Astrocyte of the cerebellum (primary cell): Measurements from ENCODE around the gene MYBPH.

Source experiments
- DNase-seq: peaks from one replicate; pipeline ENCODE4 v3.0.0-alpha.2; 2011; ENCODE audit warnings: low read depth
- H3K4me3 ChIP-seq: 2 replicates; pipeline ENCODE4 v1.5.1; 2011; ENCODE audit warnings: mild to moderate bottlenecking, low read depth, low read length, moderate library complexity
- CTCF ChIP-seq: IDR thresholded peaks from 2 replicates; pipeline ENCODE4 v1.5.1; 2012; ENCODE audit warnings: low read length, low read depth, moderate library complexity, mild to moderate bottlenecking; ENCODE audit errors: missing control alignments
- in situ Hi-C: cut with HindIII; loops from 2 replicates; pipeline ENCODE4 v1.10.0; 2017; ENCODE audit warnings: low sequenced_read_pairs

MYBPH gene

GRCh38 chr1:203187304-203187685, 11.7 kb upstream of the MYBPH start:
- in situ Hi-C loops = no loop called here
- no peak for TF ChIP-seq CTCF
- no peak for DNase-seq
- H3K4me3 ChIP-seq = no peak overlapping the region

GRCh38 chr1:203186446-203187303, 11.0 kb upstream of the MYBPH start, which contains the start of gene CHI3L1:
Gene CHI3L1 (minus strand): TSS chr1:203186704. CDS start chr1:203186623, 81 bp downstream.
- H3K4me3 ChIP-seq = no peak within 1 kb of the TSS
- no peak for DNase-seq
- TF ChIP-seq CTCF = no peak
- in situ Hi-C loops = no loop called here

- DNase-seq = no peak
- no peak overlapping the region for H3K4me3 ChIP-seq
- in situ Hi-C loops = no loop called here
- TF ChIP-seq CTCF = no peak
Observed at GRCh38 chr1:203186091-203186445, 10.4 kb upstream of the MYBPH start.

- no peak for TF ChIP-seq CTCF
- no peak overlapping the region for H3K4me3 ChIP-seq
- in situ Hi-C loops = no loop called here
- DNase-seq = no peak
Observed at GRCh38 chr1:203185585-203185984, 10.0 kb upstream of the MYBPH start.

GRCh38 chr1:203185061-203185461, 9.4 kb upstream of the MYBPH start:
- H3K4me3 ChIP-seq = no peak overlapping the region
- no peak for DNase-seq

GRCh38 chr1:203184467-203184866, 8.8 kb upstream of the MYBPH start:
- no peak overlapping the region for H3K4me3 ChIP-seq
- in situ Hi-C loops = no loop called here
- no peak for TF ChIP-seq CTCF
- no peak for DNase-seq

More at GRCh38 chr1:203185061-203185461, 9.4 kb upstream of the MYBPH start:
- in situ Hi-C loops = no loop called here
- no peak for TF ChIP-seq CTCF
